Right ventricle myocardium inferior (tissue), 1 donor: ENCODE data around the gene GIPC2. TPM values are rescaled to one million over a fixed set of nuclear protein-coding genes. Genes with fewer than 3 reads are reported as not detected.

Experiments used
- ATAC-seq: fragments of 200-7000 bp; cut with Tn5 transposase; one replicate; pipeline ENCODE4 v1.9.1; 2020; ENCODE audit warnings: mild to moderate bottlenecking, moderate library complexity
- DNase-seq: peaks from one replicate; pipeline ENCODE4 v3.0.0; 2021; ENCODE audit errors: missing footprints
- intact Hi-C: fragments of 100-400 bp; cut with DNase I; formaldehyde crosslinking; loops from one replicate; pipeline ENCODE4 v1.11.0; 2022
- total RNA-seq: library from RNA; stranded (reverse); fragmentation: NEBNext Ultra II Directional; extraction: Animal tissue kit (Norgen Biotek cat#: 25700); gene quantifications from one replicate; pipeline ENCODE4 v1.2.1, GENCODE V29; 2021
- donor health status: DM: no; HTN: yes; CAD: no; lungs with severe emphysema.

The GIPC2 gene
- total RNA-seq, 1 donor from 2014 or later: 2.5 TPM

- DNase-seq (no peak), ATAC-seq (no peak)
- intact Hi-C loops: no loop called here
Measured at GRCh38 chr1:78032996-78033796, 12.6 kb upstream of the GIPC2 start.

GRCh38 chr1:78033797-78034172 lies 12.0 kb upstream of the GIPC2 start:
- DNase-seq (no peak), ATAC-seq (no peak)
- intact Hi-C loops: no loop called here

GRCh38 chr1:78035121-78035520 lies 10.6 kb upstream of the GIPC2 start:
- intact Hi-C loops: no loop called here
- ATAC-seq: no peak
- no peak for DNase-seq

GRCh38 chr1:78036450-78036849 lies 9.3 kb upstream of the GIPC2 start:
- DNase-seq (no peak), ATAC-seq (no peak)
- intact Hi-C loops: no loop called here

- no peak for DNase-seq
- ATAC-seq: no peak
- intact Hi-C loops: no loop called here
Measured at GRCh38 chr1:78038071-78038470, 7.7 kb upstream of the GIPC2 start.

- DNase-seq: no peak
- intact Hi-C loops: no loop called here
- ATAC-seq: no peak
Measured at GRCh38 chr1:78038491-78038939, 7.3 kb upstream of the GIPC2 start.

GRCh38 chr1:78040484-78041089 lies 5.2 kb upstream of the GIPC2 start:
- intact Hi-C loops: no loop called here
- no peak for ATAC-seq
- DNase-seq: no peak

GRCh38 chr1:78043436-78043835 lies 2.3 kb upstream of the GIPC2 start:
- intact Hi-C loops: no loop called here
- DNase-seq (no peak), ATAC-seq (no peak)

GRCh38 chr1:78044796-78045562 lies 787 bp upstream of the GIPC2 start:
- no peak for DNase-seq
- no peak for ATAC-seq
- intact Hi-C loops: loop anchor here (5.0 kb wide), 1 partner anchor 67 kb away; no protein-coding TSS in a partner anchor

- DNase-seq (no peak), ATAC-seq (no peak)
- intact Hi-C loops: loop anchor here (5.0 kb wide), 1 partner anchor 67 kb away; no protein-coding TSS in a partner anchor
Measured at GRCh38 chr1:78045563-78045925, 222 bp upstream of the GIPC2 start.

- DNase-seq: no peak
- peak; percentile 51 for ATAC-seq
- intact Hi-C loops: loop anchor here (2.0 to 5.0 kb wide), 2 partner anchors 65 to 68 kb away; partner anchors contain the start of gene FUBP1
Measured at GRCh38 chr1:78047106-78047505, 1.3 kb downstream of the GIPC2 start.

GRCh38 chr1:78047631-78048030 lies 1.9 kb downstream of the GIPC2 start:
- DNase-seq: no peak
- intact Hi-C loops: loop anchor here (2.0 to 5.0 kb wide), 2 partner anchors 65 to 69 kb away; partner anchors contain the start of gene FUBP1
- no peak for ATAC-seq

- no peak for DNase-seq
- intact Hi-C loops: loop anchor here (5.0 kb wide), 1 partner anchor 64 kb away; no protein-coding TSS in a partner anchor
- ATAC-seq: no peak
Measured at GRCh38 chr1:78048446-78048845, 2.7 kb downstream of the GIPC2 start.

GRCh38 chr1:78049396-78049795 lies 3.6 kb downstream of the GIPC2 start:
- ATAC-seq (peak; percentile 45), DNase-seq (no peak)
- intact Hi-C loops: loop anchor here (5.0 kb wide), 1 partner anchor 63 kb away; no protein-coding TSS in a partner anchor

- intact Hi-C loops: no loop called here
- ATAC-seq (no peak), DNase-seq (no peak)
Measured at GRCh38 chr1:78051005-78051404, 5.2 kb downstream of the GIPC2 start.

GRCh38 chr1:78052685-78053405 lies 7.1 kb downstream of the GIPC2 start:
- DNase-seq: no peak
- intact Hi-C loops: no loop called here
- ATAC-seq: no peak

GRCh38 chr1:78053498-78053897 lies 7.7 kb downstream of the GIPC2 start:
- ATAC-seq: no peak
- intact Hi-C loops: no loop called here
- DNase-seq: no peak

GRCh38 chr1:78054559-78054958 lies 8.8 kb downstream of the GIPC2 start:
- intact Hi-C loops: no loop called here
- DNase-seq (no peak), ATAC-seq (no peak)

GRCh38 chr1:78054972-78055371 lies 9.2 kb downstream of the GIPC2 start:
- intact Hi-C loops: no loop called here
- ATAC-seq (no peak), DNase-seq (no peak)
